ENCODE results near the gene PLEKHG4B. TPM values are rescaled to one million over a fixed set of nuclear protein-coding genes. Genes with fewer than 3 reads are reported as not detected.

PLEKHG4B gene
- total RNA-seq, 1 experiment from 2014 or later: not detected

GRCh38 chr5:79821-80220, 12.1 kb upstream of the PLEKHG4B start:
- no peak overlapping the region for H3K4me3 Mint-ChIP-seq (ENCODE audit: unreplicated experiment)
- no TSS peak for BruUV-seq (replicated peaks)
- POLR2A ChIA-PET: interaction anchor here (1.6 kb wide), 1 partner anchor 24 kb away, joined by 3 read pairs; no protein-coding TSS in a partner anchor
- H3K4me1 Mint-ChIP-seq (ENCODE audit: insufficient read depth, unreplicated experiment): no peaks in the 10 kb centered on the region
- H3K27me3 Mint-ChIP-seq (ENCODE audit: insufficient read depth, unreplicated experiment): peaks cover 82% of the 10 kb centered on the region
- H3K36me3 Mint-ChIP-seq (ENCODE audit: insufficient read depth, unreplicated experiment): no peaks in the 10 kb centered on the region
- no peak for TF ChIP-seq CTCF (IDR thresholded peaks at IDR 0.05; ENCODE audit: unreplicated experiment)
- no peak overlapping the region for H3K27ac Mint-ChIP-seq (ENCODE audit: low read depth, unreplicated experiment)
- intact Hi-C loops (cut with micrococcal nuclease): no loop called here
- DNase-seq (ENCODE audit: unreplicated experiment): no peak
- H3K9me3 Mint-ChIP-seq (ENCODE audit: unreplicated experiment): no peaks in the 10 kb centered on the region
- CTCF ChIA-PET: interaction anchor here (0.7 kb wide), 1 partner anchor 17 kb away, joined by 3 read pairs; no protein-coding TSS in a partner anchor

- Mint-ChIP-seq H3K36me3 (ENCODE audit: insufficient read depth, unreplicated experiment) (no peaks in the 10 kb centered on the region), H3K4me3 (ENCODE audit: unreplicated experiment) (no peak overlapping the region), H3K27ac (ENCODE audit: low read depth, unreplicated experiment) (no peak overlapping the region), H3K9me3 (ENCODE audit: unreplicated experiment) (no peaks in the 10 kb centered on the region), H3K4me1 (ENCODE audit: insufficient read depth, unreplicated experiment) (no peaks in the 10 kb centered on the region), H3K27me3 (ENCODE audit: insufficient read depth, unreplicated experiment) (peaks cover 73% of the 10 kb centered on the region)
- ChIA-PET POLR2A (no interaction called here), CTCF (no interaction called here)
- intact Hi-C loops (cut with micrococcal nuclease): no loop called here
- no TSS peak for BruUV-seq (replicated peaks)
- TF ChIP-seq CTCF (IDR thresholded peaks at IDR 0.05; ENCODE audit: unreplicated experiment): no peak
- no peak for DNase-seq (ENCODE audit: unreplicated experiment)
These were observed 10.5 kb upstream of the PLEKHG4B start for GRCh38 chr5:81391-82021.

- Mint-ChIP-seq H3K4me3 (ENCODE audit: unreplicated experiment) (no peak overlapping the region), H3K36me3 (ENCODE audit: insufficient read depth, unreplicated experiment) (no peaks in the 10 kb centered on the region), H3K27me3 (ENCODE audit: insufficient read depth, unreplicated experiment) (peaks cover 73% of the 10 kb centered on the region), H3K27ac (ENCODE audit: low read depth, unreplicated experiment) (no peak overlapping the region), H3K9me3 (ENCODE audit: unreplicated experiment) (no peaks in the 10 kb centered on the region), H3K4me1 (ENCODE audit: insufficient read depth, unreplicated experiment) (no peaks in the 10 kb centered on the region)
- intact Hi-C loops (cut with micrococcal nuclease): no loop called here
- POLR2A ChIA-PET: no interaction called here
- no peak for TF ChIP-seq CTCF (IDR thresholded peaks at IDR 0.05; ENCODE audit: unreplicated experiment)
- no peak for DNase-seq (ENCODE audit: unreplicated experiment)
- CTCF ChIA-PET: no interaction called here
- BruUV-seq (replicated peaks): no TSS peak
These were observed 9.9 kb upstream of the PLEKHG4B start for GRCh38 chr5:82097-82496.

- H3K27ac Mint-ChIP-seq (ENCODE audit: low read depth, unreplicated experiment): no peak overlapping the region
- H3K4me3 Mint-ChIP-seq (ENCODE audit: unreplicated experiment): no peak overlapping the region
- H3K27me3 Mint-ChIP-seq (ENCODE audit: insufficient read depth, unreplicated experiment): peaks cover 73% of the 10 kb centered on the region
- no peak for DNase-seq (ENCODE audit: unreplicated experiment)
- ChIA-PET CTCF (no interaction called here), POLR2A (no interaction called here)
- no peaks in the 10 kb centered on the region for H3K4me1 Mint-ChIP-seq (ENCODE audit: insufficient read depth, unreplicated experiment)
- no peak for TF ChIP-seq CTCF (IDR thresholded peaks at IDR 0.05; ENCODE audit: unreplicated experiment)
- H3K36me3 Mint-ChIP-seq (ENCODE audit: insufficient read depth, unreplicated experiment): no peaks in the 10 kb centered on the region
- no TSS peak for BruUV-seq (replicated peaks)
- intact Hi-C loops (cut with micrococcal nuclease): no loop called here
- H3K9me3 Mint-ChIP-seq (ENCODE audit: unreplicated experiment): no peaks in the 10 kb centered on the region
These were observed 9.4 kb upstream of the PLEKHG4B start for GRCh38 chr5:82570-82969.

Data from MCF 10A (cell line).